ENCODE measurements around the gene ITIH5.

ITIH5 gene

DNA sequence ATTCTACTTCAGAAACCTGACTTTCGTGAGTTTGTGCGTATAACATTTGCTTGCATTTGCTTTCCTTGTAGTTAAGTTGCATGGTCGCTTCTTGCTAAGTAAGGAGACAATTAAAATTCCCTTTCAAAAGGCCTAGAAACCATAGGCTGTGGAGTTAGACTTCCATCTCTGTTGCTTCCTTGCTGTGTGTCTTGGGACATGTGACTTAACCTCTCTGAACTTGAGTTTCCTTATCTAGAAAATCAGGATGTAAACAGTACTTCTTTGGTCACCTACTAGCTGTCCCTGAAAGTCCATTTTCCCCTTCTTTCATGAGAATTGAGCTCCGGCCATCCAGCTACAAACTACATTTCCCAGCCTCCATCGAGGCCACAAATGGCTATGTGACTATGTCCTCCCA lies 89.2 kb downstream of the ITIH5 start:
- DNase-seq: no peak

DNA sequence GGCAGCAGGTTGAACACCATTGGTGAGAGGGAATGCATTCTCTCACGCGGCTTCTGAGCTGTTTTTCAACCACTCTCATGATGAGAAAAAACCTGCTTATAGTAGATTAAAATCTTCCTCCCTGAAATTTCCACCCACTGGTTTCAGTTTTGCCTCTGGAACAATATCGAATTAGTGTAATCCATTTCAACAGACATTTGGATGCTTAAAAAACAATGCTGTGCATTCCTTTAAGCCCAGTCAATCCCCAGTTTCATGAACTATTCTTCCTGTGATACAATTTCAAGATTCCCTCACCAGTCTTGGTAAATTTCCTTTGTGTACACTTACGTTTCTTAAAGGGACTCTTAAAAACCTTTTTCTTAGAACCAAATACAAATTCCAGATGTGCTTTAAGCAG lies 89.6 kb downstream of the ITIH5 start:
- no peak for DNase-seq

DNA sequence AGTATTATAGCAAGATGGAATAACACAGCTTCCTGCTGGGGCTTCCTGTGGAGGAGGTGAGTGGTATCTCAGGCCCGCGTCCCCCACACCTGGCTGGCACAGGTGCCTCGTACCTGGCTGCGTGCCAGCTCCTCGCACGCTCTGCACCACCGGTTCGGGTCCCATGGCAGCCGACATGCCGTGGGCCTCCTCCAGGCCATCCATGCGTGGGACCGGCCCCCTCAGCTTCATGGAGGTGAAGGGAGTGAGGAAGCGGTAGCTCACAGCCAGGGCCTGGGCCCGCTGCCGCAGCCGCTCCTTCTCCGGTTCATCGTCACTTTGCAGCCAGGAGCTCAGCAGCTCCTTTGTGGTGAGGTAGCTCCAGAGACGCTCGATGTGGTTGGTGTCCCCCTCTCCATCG lies 90.4 kb downstream of the ITIH5 start:
- no peak for DNase-seq

DNA sequence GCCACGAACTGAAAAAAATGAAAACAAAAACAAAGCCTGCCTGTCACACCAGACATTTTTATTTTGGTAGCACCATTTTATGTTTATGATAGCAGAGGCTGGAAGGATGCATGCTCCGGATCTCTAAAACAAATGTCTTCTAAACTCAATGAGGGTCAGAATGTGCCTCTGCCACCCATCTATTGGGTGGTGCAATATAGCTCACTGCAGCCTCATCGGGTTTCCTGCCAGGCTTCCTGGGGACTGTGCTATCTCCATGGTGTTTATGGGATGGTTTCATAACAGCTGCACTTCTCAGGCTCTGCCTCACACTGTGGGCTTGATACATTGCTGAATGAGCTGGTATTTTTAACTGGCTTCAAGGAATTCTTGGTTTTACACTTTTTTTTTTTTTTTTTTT lies 94.4 kb downstream of the ITIH5 start:
- peak; percentile 32 for DNase-seq

DNA sequence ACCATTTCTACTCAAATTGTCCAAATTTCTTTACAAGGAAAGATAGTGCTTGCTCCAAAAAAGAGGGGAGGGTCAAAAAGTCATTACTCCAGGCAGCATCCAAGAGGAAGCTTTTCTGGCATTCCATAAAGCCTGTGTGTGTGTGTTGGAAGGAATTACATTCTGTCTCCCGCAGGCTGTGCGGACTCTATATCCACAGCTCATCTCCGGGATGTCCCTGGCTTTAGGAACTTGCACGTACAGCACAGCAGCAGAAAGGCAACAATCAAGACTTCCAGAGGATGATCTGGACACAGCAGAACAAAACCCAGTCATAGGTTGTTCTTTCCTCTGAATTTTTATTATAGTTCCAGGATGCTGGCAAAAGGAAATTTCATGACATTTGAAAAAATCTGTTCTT lies 94.8 kb downstream of the ITIH5 start:
- DNase-seq: no peak

DNA sequence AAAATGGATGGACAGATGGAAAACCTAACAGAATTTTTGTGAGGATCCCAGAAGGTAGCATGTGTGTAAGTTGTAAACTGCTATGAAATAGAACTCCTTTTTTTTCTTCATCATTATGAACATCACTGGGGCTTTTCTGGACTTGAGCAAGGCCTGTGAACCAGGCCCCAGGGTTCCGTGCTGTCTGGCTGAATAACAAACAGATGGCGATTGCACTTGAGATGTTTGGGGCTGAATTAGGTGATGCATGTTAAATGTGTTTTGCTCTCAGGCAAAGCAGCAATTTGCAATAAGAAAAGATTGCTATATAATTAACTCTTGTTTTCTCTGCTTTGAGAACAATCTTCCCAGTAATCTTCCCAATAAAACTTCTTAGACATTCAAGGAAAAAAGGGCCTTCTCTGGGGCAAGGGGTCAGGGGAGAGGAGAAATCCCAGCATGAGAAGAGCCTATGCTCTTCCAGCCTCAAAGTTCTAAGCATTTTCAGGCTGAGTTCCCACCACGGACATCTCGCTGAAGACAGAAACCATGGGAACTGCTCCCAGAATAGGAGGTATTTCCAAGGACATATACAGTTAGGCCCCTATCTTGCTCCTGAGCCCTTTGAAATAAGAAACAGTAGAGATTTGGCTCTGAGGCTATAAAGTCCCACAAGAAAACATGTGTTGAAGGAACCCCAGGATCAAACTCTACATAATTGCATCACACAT lies 98.7 kb downstream of the ITIH5 start:
- no peak for DNase-seq

DNA sequence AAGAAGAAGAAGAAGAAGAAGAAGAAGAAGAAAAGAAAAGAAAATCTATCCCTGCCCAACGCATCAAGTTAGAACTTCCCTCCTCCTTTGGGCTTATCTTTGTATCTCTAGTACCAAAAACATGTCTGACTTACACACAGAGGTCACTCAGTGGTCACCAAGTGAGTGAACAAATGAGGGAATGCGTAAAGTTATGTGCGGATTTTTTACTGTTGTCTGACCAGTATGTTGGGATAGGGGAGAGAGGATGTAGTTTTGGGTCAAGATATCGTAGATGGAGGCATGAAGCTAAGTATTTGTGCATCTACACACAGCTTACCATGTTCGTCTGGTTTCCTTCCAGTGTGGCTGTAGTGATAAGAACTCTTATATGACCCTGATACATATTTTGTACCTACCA lies 99.9 kb downstream of the ITIH5 start:
- DNase-seq: no peak

DNA sequence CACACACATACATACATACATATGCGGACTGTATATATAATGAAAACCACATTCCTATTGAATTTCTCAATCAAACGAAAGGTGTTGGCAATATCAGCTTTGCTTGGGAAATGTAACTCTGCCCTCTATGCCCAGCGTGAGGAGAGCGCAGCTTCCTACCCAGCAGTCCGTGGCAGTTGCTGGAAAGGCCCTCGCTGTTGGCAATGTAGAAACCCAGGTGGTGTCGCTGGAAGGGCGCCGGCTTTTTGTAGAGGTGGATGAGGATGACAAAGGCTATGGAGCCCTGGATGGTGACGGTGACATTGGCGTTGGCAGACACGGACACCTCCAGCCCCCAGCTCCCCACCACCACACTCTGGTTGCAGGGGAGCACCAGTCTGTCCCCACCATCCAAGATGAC lies 100.9 kb downstream of the ITIH5 start:
- no peak for DNase-seq

DNA sequence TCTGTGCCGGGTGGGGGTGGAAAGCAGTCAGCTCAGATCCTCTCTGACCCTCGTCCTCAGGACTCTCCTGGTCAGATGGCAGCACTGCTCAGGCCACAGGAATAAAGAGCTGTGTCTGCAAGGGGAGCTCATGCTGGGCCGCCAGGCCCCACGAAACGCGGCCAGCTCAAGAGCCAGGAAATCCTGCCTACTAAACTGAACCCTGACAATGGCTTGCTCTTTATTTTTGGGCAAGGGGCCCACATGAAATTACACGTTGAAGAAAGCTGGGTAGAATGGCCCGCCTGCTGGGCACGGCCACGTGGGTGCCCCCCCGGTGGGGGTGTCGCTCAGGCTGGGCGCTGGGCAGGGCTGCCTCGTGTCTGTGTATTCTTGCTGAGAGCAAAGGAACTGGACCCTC lies 103.0 kb downstream of the ITIH5 start:
- no peak for DNase-seq

DNA sequence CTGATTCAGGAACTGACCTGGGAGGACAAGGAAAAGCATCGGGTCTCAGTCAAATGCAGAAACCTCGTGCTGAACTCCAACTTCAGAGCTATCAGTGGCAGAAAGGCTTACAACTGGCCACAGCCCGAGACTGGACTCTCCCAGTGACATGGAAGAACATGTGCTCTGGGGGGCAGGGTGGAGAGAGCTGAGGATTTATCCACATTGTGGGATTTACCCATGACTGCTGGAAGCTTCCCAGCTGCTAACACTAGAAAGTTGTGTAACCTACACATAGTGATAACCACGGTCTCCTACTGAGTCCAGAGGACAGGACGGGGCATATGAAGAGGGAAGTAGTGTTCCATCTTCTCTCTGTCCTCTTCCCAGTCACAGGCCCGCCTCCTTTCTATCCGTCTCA lies 103.4 kb downstream of the ITIH5 start:
- DNase-seq: no peak

DNA sequence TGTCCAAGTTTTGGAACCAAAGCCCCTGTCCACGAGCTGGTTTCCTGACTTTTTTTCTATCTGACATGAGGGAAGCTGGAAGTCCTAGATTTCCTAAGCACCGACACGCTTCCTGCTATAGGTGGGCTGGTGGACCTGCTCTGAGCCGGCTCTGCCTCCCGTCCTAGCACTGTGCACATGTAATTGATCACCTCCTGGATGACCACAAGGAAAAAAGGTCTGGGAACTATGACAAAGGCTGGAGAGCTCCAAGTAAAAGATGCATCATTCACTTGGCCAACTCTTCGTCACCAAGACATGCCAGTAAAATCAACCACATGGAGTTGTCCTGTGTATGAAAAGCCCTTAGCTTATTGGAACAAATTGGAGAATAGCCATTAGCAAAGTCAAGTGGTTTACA lies 104.8 kb downstream of the ITIH5 start:
- no peak for DNase-seq

DNA sequence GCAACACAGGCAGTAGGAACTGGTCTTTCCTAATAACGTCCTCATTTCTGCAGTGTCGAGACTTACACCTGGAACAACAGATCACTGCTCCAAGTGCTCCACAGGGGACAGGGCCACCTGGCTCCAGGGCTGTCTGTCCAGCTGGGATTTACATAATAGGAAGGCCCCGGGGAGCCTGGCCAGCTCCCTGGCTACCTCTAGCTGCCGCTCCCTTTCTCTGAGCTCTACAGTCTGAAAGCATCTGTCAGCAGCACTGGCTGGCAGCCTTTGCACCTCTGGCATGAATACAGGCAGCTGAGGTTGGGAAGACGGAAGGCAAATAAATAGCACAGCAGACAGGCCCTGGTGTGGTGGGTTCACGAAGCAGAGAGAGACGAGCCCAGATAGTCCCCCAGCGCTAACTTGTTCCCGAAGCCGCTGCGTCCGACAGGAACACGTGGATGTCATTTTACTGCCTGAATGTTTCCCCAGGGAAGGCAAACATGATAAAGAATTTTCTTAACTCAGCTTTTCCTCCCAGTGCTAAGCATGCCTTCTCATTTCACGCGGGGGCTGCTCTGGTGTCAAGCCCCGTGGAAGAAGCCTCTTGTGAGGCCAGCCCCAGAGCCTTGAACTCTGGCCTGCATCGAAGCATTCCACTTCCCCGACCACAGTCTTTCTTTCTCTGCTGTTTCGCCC lies 105.4 kb downstream of the ITIH5 start:
- no peak for DNase-seq

DNA sequence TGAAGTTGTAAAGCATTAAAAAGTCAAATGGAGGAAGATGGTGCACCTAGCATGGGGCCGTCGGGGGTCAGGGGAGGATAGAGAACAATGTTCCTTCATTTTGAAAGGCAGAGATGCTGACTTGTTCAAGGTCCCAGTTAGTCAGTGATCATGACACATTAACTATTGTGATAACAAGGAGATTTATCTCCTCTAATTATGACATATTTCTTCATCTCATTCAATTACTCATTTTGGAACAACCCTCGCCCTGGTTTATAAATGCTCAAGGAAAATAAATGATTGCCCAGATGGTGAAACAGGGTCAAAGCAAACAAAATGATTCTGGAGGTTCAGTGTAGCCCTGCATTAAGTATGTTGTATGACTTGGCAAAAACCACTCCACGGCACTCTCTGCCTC lies 106.2 kb downstream of the ITIH5 start:
- DNase-seq: no peak

DNA sequence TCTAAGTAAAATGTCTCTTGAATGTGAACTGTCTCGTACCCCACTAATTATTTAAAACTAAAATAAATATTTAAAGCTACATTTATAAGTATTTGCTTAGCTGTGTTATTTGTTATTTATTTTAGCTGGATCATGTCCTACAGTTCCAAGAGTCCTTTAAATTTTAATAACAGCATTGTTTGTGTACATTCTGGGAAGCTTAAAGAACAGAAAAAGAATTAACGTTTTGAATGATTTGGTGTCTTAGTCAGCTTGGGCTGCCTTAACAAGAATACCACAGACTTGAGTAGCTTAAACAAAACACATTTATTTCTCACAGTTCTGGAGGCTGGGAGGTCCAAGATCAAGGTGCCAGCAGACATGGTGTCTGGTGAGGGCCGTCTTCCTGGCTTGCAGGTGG lies 107.4 kb downstream of the ITIH5 start:
- no peak for DNase-seq

DNA sequence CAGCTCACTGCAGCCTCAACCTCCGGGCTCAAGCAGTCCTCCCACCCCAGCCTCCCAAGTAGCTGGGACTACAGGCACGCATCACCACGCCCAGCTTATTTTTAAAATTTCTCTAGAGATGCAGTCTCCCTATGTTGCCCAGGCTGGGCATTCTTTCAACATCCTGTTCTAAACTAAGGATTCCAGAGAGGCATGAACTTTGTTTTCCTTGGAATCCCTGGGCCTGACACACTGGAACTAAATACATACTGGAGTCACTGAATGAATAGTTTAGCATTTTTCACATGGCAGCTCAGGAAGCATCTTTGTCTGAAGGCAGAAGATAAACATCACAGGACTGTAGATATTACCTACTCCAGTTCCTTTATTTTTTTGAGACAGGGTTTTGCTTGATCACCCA lies 108.7 kb downstream of the ITIH5 start:
- no peak for DNase-seq

DNA sequence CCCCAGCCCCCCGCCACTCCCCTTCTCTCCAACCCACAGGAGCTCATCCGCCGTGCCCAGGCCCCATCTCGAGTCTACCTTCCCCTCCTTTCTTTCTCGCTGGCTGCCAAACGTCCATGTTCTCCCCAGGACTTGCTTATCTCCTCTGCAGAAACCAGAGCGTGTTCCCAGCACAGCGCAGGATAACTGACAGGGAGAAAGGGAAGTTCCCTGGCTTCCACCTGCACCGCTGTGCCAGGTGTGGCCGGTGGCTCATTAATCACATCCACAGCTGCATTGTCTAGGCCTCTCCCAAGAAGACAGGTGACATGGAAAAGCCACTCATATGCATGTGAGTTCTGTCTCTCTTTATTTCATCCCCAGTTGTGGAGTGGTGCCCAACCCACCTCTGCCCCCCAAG lies 113.2 kb downstream of the ITIH5 start:
- no peak for DNase-seq

DNA sequence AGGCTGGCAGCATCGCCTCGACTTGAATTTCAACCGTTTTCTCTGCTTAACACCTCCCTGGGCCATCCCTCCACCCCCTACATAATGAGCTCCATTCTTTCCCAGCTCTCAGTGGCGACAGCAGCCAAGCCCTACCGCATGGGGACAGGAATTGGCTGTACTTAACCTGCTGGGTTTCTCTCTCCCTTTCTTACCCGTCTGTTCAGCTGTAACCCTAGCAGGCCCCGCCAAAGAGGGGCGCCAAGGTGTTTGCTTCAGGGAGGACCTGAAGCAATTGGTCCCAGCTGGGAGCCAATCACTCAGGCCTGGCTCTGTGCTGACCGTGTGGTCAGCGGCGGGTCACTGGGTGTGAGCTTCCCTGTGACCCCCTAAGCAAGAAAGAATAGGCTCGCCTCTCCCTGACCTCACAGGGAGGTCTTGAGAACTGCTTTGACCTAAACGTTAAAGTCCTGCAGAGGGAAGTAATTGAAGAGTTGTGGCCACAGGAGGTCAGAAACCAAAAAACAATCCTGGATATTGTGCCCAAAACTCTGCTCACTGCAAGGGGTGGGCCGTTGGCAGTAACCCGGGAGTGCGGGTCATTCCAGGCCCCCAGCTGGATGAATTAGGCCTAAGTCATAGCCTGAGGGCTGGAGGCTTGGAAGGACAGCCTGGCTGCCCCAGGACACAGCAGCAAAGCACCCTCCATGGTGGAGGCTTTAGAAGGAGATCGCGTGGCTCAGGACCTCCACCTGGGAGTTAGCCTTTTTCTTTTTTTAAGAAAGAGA lies 114.6 kb downstream of the ITIH5 start:
- DNase-seq: no peak

DNA sequence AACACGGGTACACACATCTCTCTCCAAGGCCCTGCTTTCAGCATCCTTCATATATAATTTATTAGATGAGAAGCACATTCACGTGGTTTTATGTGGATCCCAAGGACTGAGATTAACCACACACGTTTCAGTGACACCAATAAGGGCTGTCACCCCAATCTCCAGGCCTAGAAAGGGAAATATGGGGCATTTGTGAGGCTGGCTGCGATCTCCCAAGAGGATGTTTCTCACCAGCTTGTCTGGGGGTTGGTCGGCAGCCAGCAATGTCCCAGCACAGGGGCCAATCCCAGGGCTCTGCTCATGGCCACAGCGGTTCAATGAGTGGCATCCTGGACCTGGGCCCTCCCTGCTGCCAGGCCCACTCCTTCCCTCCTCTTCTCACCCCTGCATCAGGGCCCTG lies 115.5 kb downstream of the ITIH5 start:
- no peak for DNase-seq

DNA sequence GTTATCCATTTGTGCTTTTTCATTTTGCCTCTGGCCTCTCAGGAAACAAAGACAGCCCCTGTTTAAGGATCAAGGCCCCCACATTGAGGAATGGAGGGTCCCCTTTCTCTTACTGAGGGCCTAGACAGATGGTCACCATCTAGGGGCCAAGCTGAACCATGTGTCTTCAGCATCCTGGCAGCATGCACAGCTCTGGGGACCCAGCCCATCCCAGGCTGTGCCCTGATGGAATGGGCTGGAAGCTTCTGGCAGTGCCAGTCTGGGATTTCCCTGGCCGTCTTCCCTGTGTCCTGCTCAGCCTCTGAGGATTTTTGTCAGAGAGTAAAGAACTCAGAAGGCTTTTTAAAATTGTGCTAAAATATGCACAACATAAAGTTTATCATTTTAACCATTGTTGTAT lies 116.8 kb downstream of the ITIH5 start:
- no peak for DNase-seq

DNA sequence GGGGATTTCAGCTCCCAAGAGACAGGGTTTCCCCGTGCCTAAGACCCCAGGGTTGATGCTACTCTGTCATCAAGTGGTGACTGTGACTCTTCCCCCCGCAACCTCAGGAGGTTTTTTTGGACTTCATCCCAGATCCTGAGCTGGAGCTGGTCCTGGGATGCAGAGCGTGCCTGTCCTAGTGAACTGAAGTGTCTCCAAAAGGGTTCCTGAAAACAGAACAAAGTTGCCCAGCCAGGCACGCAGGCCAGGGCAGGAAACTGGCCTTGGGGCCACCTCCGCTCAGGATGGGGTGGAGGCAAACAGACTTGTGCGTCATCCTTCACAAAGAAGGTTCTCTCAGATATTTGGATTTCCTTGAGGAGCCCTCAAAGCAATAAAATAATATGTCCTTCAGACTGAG lies 118.9 kb downstream of the ITIH5 start:
- DNase-seq: no peak

DNA sequence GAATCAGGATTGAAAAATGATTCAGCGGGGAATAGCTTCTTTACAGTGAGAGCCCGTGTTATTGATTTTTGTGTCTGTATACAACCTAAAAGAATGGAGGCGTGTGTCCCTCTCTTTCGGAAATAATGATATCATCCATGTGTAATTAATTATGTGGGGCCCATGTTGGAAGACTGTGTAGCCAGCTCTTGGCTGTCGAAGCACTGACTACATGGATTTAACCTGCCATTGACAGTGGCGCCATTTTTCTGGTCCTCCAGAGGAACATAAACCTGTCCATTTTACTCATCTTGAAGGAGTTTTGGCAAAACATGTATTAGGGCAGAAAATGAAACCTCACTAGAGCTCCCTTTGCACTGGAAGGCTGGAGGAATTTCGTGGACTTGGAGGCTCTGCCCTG lies 119.6 kb downstream of the ITIH5 start:
- no peak for DNase-seq

DNA sequence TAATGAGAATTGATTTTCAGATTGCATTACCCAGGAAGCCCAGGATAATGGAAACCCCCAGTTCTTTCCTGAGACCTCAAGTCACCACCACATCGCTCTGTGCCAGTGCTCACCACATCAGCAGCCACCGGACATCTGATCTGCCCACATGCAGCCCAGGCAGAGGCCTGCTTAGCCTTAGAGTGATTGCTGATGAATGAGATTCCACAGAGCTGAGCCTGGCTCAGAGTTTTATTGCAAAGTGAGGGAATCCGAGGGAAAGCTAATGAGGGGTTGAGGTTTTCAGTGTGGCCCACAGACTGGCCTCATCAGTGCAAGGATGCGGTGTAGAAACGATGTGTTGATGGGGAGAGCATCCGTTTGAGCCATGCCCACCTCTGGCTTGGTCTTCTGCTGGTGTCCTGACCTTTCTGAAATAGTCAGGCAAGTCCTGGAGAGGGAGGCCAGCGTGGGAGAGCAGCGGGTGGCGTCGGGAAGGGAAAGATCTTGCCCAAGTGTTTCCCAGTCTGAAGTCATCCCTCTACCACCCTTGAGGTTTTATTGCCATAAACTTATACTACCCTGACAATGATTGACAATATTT lies 120.3 kb downstream of the ITIH5 start:
- DNase-seq: no peak

DNA sequence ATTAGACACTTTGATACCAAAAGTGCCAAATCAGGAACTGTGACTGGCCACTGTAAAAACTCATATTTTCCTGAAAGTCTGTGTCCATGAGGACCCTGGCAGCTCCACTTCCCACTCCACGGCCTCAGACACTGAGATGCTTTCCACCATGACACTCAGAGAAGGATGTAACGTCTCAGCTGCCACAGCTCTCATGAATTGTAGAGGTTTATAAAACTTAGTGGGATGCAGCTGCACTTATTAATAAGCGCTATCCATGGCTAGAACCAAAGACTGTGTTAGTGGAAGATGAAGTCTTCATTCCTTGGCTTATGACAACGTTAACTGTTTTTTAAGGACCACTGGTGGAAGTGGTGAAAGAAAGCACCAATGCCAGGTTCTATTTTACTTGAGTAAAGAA lies 121.0 kb downstream of the ITIH5 start:
- DNase-seq: no peak

DNA sequence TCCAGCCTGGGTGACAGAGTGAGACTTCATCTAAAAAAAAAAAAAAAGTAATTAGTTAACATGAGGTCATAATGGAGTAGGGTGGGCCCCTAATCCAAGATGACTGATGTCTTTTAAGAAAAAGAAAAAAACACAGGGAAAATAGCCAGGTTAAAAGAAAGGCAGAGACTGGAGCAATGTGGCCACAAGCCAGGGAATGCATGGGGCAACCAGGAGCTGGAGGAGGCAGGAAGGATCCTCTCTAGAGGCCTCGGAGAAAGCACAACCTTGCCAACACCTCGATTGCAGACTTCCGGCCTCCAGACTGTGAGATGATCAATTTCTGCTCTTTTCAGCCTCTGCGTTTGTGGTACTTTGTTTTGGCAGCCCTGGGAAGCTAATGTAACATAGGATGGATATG lies 121.5 kb downstream of the ITIH5 start:
- DNase-seq: no peak

Data from hematopoietic multipotent progenitor cell treated with erythropoietin and hydrocortisone succinate and interleukin-3 and kit ligand, for 6 days (in vitro differentiated cells).